ENCODE data around the gene MYBPC2.
"Not testable (repeated sequence)": the region's sequence is repeated elsewhere in the genome, so short reads cannot be mapped to it uniquely, and the experiment has no call there.

The MYBPC2 gene

DNA sequence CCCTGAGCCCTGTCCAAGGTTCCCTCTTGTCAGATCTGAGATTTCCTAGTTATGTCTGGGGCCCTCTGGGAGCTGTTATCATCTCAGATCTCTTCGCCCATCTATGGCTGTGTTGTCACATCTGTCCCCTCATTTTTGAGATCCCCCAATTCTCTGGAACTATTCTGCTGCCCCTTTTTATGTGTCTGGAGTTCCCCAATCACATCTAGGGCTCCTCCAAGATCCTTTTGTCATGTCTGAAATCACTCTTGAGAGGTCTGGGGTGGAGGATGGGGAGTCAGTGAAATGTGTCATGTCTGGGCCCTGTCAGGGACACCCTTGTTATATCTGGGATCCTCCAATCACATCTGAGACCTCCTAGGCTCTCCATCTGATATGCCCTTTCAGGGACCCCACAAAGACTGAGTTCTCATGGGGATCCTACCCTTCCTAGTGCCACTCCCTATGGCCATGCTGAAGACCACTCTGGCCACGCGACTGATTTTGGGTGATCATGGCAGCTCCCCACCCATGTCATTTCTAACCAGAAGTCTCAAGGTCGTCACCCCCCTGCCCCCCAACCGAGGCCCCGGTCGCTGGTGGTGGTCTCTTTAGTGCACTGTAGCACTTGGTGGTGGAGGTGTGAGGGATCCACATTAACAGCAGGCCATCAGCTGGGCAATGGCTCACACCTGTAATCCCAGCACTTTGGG lies 3.8 kb upstream of the MYBPC2 start:
- no peak for DNase-seq (ENCODE audit: low read depth)

- DNase-seq (ENCODE audit: low read depth), result no peak
Measured at GRCh38 chr19:50430888-50431342, 1.8 kb upstream of the MYBPC2 start.

DNA sequence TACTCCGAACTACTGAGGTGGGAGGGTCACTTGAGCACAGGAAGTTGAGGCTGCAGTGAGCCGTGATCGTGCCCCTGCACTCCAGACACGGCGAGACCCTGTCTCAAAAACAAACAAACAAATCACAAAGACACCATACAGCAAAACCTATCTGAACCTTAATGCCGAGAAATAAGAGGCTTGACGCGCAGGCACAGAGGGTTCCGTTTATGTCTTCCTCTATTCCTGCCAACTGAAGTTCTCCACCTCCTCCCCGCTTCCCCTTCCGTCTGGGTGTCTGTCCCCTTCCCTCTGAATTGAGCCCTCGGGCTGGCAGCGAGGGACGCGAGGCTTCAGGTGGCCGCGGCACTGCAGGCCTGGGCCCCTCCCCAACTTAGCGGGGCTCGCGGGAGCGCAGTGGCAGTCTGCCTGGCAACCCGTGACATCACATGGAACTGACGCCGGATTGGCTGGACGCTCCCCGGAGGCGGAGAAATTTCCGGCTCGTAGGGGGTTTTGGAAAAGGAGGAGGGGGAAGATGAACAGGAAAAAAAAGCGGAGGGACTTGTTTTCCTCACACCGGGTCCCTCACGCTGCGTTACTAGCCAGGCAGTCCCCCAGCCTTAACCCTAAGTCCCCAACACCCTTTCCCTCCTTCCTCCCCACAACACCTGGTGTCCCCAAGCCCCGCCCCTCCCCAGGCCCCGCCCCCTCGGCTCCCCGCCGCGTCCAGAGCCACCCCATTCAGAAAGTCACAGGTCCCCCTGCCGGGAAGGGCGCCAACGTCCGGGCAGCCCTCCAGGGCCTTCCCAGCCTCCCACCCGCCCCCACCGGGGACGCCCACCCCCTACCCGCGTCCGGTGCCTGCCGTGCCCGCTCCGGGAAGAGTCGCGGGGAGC lies 1.1 kb upstream of the MYBPC2 start:
- peak; percentile 78 for DNase-seq (ENCODE audit: low read depth)

GRCh38 chr19:50433201-50434180 lies 799 bp downstream of the MYBPC2 start:
- DNase-seq (ENCODE audit: low read depth), result no peak

DNA sequence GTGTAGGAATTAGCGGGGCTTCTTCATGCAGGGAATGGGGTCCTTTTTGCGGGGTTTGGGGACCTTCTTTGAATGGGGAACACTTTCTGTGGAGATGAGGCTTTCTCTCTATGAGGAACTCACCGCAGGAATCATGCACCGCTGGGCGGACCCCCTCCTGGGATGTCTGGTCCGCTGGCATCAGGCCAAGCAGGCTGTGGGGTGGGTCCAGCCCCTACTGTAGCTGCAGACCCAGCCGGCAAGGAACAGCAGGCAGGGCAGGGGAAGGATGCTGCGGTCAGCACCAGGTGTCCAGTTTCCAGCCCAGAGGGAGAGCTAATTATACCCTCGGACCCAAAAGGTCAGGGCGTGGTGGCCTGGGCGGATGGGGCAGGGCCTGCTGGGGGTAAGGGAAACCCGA lies 1.8 kb downstream of the MYBPC2 start:
- no peak for DNase-seq (ENCODE audit: low read depth)

DNA sequence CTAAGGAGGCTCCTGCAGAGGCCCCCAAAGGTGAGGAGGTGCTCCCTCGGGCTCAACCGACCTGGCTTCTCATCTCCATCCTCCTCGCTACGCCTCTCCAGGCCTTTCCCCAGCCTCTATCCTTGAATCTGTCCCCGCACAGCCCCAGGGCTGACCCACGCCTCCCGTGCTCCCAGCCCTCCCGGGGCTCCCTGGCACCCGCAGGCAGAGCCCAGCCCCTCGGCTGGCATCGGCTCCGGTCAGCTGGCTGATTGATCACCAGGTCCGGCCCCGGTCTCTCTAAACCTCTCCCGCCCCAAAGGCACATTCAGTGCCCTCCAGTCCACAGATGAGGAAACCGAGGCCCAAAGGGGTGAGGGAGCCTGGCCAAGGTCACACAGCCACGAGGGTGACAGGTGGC lies 2.5 kb downstream of the MYBPC2 start:
- no peak for DNase-seq (ENCODE audit: low read depth)

DNA sequence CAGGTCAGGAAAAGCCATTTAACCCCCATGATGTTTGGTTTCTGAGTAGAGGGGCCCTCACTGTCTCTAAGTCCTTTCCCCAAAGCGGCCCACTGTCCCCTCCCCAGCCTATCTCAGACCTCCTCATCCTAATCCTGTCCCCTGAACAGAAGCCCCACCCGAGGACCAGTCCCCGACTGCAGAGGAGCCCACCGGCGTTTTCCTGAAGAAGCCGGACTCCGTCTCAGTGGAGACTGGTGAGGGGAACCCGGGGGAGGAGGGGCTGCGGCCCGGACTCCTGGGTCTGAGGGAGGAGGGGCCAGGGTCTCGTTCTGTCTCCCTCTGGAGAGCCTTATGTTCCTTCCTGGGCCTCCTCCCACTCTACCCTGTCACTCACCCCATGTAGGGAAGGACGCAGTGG lies 2.9 kb downstream of the MYBPC2 start:
- DNase-seq (ENCODE audit: low read depth), result no peak

DNA sequence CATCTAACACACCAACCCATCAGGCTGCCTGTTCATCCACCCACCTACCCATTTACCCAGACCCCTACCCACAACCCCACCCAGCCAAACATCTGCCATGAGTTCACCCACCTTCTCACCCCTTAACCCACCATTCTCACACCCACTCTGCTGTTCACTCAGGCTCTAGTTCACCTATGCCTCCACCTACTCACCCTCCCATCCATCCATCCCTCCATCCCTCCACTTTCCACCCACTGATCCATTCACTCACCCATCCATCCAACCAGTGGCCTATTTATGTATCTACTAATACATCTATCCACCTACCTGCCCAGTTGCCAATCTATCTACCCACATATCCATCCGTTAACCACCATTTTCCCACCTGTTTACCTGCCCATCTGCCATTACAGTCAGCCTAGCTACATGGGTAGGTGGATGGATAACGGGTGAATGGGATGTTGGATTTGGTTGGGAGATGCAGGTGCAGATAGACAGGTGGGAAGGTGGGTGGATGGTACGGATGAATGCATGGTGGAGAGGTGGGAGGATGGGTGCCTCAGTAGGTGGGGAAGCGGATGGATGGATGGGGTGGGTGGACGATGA lies 5.3 kb downstream of the MYBPC2 start:
- DNase-seq (ENCODE audit: low read depth), result no peak

GRCh38 chr19:50439130-50439529 lies 6.4 kb downstream of the MYBPC2 start:
- not testable (repeated sequence) for DNase-seq (ENCODE audit: low read depth)

DNA sequence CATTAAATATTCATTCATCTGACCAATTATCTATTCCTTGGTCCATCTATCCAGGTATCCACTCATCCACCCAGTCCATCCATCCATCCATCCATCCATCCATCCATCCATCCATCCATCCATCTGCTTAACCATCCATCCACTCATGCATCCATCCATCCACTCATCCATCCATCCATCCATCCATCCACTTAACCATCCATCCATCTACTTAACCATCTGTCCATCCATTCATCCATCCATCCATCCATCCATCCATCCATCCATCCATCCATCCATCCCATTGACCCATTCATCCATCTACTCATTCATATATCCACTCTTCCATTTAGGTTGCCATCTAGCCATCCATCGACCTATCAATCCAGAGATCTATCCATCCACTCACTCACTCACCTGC lies 11.4 kb downstream of the MYBPC2 start:
- no peak for DNase-seq (ENCODE audit: low read depth)

GRCh38 chr19:50447053-50447452 lies 14.4 kb downstream of the MYBPC2 start:
- no peak for DNase-seq (ENCODE audit: low read depth)

- DNase-seq (ENCODE audit: low read depth), result no peak
Measured at GRCh38 chr19:50447750-50448149, 15.1 kb downstream of the MYBPC2 start.

DNA sequence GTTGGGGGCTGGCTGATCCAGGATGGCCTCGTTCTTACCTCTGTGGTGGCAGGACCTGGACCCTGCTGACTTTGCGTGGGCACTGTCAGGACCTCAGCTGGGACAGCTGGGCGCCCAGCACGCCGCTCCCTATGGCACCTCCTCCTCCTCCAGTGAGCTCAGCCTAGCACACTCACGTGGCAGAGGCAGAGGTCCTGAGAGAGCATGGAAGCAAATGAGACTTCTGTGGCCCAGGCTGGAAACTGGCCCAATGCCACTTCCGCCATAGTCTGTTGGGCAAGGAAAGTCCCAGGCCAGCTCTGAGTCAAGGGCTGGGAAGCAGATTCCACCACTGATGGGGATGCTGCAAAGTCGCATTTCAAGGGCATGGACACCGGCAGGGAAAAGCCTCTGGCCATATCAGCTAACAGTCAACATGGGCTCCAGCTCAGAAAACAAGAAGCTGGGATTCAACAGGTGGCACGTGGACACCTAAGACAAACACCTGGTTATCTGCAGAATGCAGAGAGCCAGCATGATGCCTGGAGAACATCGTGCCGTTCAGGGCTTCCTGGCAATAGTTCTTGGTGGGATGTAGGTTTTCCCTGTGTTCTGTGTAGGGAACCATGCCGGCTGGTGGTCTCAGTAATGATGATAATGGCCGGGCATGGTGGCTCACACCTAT lies 16.7 kb downstream of the MYBPC2 start:
- no peak for DNase-seq (ENCODE audit: low read depth)

- no peak for DNase-seq (ENCODE audit: low read depth)
Measured at GRCh38 chr19:50450369-50451222, 17.9 kb downstream of the MYBPC2 start.

DNA sequence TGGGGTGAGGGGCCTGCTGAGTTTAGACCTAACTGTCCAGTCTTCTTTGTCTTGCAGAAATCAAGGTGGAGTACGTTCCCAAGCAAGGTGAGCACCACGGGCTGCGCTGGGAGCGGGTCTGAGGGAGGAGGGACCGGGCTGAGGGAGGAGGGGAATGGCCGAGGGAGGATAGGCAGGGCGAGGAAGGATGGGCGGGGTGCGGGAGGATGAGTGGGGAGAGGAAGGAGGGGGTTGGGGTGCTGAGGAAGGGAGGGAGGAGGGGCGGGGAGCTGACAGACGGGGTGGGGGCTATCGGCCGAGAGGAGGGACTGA lies 18.5 kb downstream of the MYBPC2 start:
- no peak for DNase-seq (ENCODE audit: low read depth)

- DNase-seq (ENCODE audit: low read depth), result no peak
Measured at GRCh38 chr19:50453243-50453642, 20.6 kb downstream of the MYBPC2 start.

- no peak for DNase-seq (ENCODE audit: low read depth)
Measured at GRCh38 chr19:50455992-50456391, 23.3 kb downstream of the MYBPC2 start.

DNA sequence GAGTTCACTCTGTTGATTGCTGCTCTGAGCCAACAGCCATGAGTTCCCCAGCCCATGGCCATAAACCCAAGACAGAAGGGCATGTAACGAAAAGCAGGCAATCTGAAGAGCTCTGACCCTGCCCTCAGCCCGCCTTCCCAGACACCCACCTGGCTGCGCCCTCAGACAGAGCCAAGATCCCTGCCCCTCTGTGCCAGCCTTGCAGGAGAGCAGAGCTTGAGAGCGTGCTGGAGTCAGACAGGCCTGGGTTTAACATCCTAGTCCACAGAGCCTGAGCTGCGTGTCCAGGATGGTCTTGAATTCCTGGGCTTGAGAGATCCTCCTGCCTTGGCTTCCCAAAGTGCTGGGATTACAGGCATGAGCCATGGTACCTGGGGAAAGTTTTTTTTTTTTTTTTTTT lies 24.6 kb downstream of the MYBPC2 start:
- DNase-seq (ENCODE audit: low read depth), result no peak

GRCh38 chr19:50458396-50459066 lies 25.8 kb downstream of the MYBPC2 start:
- DNase-seq (ENCODE audit: low read depth), result no peak

DNA sequence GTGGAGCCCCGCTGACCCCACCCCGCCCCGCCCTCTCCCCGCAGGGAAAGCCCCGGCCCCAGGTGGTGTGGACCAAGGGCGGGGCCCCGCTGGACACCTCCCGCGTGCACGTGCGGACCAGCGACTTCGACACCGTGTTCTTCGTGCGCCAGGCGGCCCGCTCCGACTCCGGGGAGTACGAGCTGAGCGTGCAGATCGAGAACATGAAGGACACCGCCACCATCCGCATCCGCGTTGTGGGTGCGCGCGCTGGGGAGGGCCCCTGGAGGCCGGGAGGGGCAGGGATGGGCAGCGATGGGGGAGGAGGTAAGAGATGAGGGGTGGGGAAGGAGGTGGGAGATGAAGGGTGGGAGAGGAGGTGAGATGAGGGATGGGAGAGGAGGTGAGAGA lies 26.4 kb downstream of the MYBPC2 start:
- no peak for DNase-seq (ENCODE audit: low read depth)
